ENCODE data around the gene DMRTA2. TPM values are rescaled to one million over a fixed set of nuclear protein-coding genes. Genes with fewer than 3 reads are reported as not detected.

DMRTA2 gene
- total RNA-seq, 1 donor from 2014 or later = not detected

DNA sequence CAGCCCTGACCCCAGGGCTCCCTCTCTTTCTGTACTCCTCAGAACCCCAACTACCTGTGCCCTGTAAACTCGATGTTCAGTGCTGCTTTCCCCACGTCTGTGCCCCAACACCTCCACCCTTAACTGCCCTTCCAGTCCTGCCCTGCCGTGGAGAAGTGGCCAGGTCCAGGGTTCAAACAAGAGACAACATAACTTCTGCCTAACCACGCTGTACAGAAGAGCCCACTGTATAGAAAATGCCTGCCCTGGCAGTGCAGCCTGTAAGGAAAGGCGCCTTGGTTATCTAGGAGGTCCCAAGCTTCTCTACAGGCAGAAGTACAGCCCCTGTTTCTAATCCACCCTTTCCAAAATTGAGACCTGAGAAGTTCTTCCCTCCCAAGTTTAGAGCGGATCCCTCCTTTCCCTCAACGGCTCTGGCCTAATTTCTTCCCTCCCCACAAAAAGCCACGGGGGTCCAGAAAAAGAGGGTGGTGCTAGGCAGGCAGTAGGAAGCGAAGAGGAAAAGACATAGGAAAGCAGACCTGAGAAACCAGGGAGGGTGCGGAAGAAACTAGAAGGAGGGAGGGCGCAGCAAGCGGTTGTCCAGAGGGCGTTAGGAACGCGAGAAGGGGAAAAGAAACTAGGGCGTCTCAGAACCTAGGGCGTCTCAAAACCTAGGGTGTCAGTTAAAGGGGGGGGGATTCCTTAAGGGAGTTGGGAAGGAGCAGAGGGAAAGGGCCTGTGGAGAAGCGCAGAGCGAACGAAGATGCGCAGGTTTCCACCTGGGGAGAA is 3.2 kb downstream of the DMRTA2 start:
- Mint-ChIP-seq H3K9me3 (no peaks in the 10 kb centered on the region), H3K36me3 (ENCODE audit: low read depth) (peaks cover 6% of the 10 kb centered on the region), H3K27ac (ENCODE audit: unreplicated experiment) (no peak overlapping the region), H3K27me3 (ENCODE audit: low read depth) (peaks cover 96% of the 10 kb centered on the region), H3K4me3 (peak overlapping the region; percentile 71), H3K4me1 (peaks cover 36% of the 10 kb centered on the region)
- TF ChIP-seq, protein P1, sequence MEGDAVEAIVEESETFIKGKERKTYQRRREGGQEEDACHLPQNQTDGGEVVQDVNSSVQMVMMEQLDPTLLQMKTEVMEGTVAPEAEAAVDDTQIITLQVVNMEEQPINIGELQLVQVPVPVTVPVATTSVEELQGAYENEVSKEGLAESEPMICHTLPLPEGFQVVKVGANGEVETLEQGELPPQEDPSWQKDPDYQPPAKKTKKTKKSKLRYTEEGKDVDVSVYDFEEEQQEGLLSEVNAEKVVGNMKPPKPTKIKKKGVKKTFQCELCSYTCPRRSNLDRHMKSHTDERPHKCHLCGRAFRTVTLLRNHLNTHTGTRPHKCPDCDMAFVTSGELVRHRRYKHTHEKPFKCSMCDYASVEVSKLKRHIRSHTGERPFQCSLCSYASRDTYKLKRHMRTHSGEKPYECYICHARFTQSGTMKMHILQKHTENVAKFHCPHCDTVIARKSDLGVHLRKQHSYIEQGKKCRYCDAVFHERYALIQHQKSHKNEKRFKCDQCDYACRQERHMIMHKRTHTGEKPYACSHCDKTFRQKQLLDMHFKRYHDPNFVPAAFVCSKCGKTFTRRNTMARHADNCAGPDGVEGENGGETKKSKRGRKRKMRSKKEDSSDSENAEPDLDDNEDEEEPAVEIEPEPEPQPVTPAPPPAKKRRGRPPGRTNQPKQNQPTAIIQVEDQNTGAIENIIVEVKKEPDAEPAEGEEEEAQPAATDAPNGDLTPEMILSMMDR (conservative IDR thresholded peaks at IDR 0.05) = no peak
- no peak for DNase-seq (ENCODE audit: low read depth, low spot score)

DNA sequence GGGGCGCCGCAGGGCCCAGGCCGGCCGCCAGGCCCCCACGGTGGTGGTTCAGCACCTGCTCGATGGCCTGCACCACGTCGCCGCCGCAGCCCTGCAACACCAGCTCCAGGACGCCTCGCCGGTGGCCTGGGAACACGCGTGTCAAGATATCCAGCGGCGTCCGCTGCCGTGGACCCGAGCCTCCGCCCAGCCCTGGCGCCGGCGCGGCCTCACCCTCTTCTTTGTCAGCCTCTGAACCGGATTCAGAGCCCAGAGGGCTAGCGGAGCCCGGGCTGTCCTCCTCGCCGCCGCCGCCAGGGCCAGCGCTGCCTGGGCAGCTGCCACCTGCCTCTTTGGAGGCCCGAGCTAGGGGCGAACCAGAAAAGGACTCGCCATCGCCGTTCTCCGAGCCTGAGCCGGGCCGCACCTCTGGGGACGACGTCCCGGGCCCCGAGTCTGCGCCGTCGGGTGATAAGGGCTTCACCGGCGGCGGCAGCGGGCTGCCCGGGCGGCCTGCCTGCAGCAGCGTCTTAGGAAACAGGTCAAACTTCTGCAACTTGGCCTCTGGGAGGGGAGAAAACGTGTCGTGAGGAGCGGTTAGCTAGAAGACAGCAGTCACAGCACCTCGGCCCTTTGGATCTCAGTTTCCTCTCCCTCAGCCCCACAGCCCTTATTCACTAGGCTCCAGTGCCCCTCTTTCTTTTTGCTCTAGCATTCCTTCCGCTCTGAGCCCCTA is 3.9 kb downstream of the DMRTA2 start:
- no peak for DNase-seq (ENCODE audit: low read depth, low spot score)
- Mint-ChIP-seq H3K9me3 (no peaks in the 10 kb centered on the region), H3K27ac (ENCODE audit: unreplicated experiment) (no peak overlapping the region), H3K27me3 (ENCODE audit: low read depth) (peaks cover 96% of the 10 kb centered on the region), H3K36me3 (ENCODE audit: low read depth) (peaks cover 10% of the 10 kb centered on the region), H3K4me3 (peak overlapping the region; percentile 71), H3K4me1 (peaks cover 30% of the 10 kb centered on the region)
- TF ChIP-seq, protein P1 (conservative IDR thresholded peaks at IDR 0.05) = peak; percentile 49

DNA sequence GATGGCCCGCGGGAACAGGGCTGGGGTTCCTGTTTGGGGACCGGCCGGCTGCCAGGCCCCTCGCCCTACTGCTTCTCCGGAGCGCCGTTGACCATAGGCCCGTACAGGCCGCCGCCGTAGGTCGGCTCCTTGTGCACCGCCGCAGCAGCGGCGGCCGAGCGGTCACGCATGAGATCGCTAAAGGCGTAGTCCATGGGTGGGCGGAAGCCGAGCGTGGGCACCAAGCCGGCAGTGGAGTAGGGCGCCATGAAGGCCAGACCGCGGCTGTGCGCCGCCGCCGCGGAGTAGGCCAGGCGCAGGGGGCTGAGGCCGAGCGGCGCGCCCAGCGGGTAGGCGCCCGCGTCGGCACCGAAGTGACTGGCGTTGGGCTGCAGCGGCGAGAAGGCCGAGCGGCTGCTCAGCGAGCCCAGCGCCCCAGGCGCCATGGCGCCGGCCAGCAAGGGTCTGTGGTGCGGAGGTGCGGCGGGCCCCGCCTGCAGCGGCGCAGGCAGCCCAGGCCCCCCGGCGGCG is 4.6 kb downstream of the DMRTA2 start:
- peaks cover 25% of the 10 kb centered on the region for H3K4me1 Mint-ChIP-seq
- TF ChIP-seq, protein P1 (conservative IDR thresholded peaks at IDR 0.05) = no peak

DNA sequence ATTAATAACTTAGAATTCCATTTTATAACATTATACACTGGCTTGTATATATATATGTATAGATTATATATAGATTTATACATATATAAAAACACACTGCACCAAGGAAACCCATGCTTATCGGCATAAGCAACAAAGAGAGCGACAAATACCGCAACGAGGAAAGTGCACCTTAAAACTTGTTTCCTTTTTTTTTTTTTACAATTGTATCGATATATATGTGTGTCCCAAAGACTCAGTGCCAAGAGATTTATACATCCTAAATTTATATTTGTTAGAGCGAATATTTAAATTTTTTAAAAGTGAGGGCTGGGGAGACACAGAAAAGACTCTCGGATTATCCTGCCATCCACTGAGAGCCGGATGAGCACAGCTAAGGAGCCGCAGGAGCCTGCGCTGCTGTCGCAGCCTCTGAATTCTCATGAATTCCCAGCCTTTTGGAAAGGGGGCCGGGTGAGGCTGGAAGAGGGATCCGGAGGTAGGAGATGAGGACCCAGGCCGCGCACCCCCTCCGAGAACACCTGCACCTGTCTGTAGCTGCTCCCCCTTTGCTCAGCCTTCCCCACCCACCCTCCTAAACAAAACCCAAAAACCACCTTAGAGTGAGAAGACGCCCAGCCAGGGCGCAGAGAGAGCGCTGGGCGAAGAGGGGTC is 5.2 kb downstream of the DMRTA2 start:
- H3K27ac Mint-ChIP-seq (ENCODE audit: unreplicated experiment) = no peak overlapping the region

More for the DNA sequence above, 4.6 kb downstream of the DMRTA2 start:
- Mint-ChIP-seq H3K4me3 (peak overlapping the region; percentile 56), H3K27me3 (ENCODE audit: low read depth) (peaks cover 96% of the 10 kb centered on the region), H3K27ac (ENCODE audit: unreplicated experiment) (no peak overlapping the region), H3K9me3 (no peaks in the 10 kb centered on the region), H3K36me3 (ENCODE audit: low read depth) (peaks cover 14% of the 10 kb centered on the region)
- DNase-seq (ENCODE audit: low read depth, low spot score) = no peak

DNA sequence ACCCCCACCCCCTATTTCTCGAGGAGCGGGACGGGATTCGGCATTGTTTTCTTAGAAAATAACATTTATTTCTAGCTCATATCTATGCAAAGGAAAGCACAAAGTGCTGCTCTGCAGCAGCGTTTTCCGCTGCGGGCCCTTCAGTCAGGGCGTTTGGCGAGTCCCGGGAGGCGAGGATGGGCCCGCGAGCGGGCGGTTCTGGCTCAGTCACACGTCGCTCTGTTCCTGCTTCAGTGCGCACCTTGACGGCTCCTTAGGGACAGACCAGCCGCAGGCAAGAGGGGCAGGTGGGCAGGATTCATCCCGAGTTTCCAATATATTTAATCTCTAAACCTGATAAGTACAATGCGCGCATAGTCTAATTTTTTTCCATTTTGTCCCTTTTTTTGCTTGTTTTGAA is 5.7 kb downstream of the DMRTA2 start:
- peaks cover 14% of the 10 kb centered on the region for H3K36me3 Mint-ChIP-seq (ENCODE audit: low read depth)
- no peak overlapping the region for H3K27ac Mint-ChIP-seq (ENCODE audit: unreplicated experiment)
- DNase-seq (ENCODE audit: low read depth, low spot score) = no peak
- TF ChIP-seq, protein P1 (conservative IDR thresholded peaks at IDR 0.05) = no peak
- H3K27me3 Mint-ChIP-seq (ENCODE audit: low read depth) = peaks cover 96% of the 10 kb centered on the region
- H3K4me1 Mint-ChIP-seq = peaks cover 15% of the 10 kb centered on the region
- peak overlapping the region; percentile 48 for H3K4me3 Mint-ChIP-seq
- H3K9me3 Mint-ChIP-seq = no peaks in the 10 kb centered on the region

More for the DNA sequence above, 5.2 kb downstream of the DMRTA2 start:
- H3K36me3 Mint-ChIP-seq (ENCODE audit: low read depth) = peaks cover 14% of the 10 kb centered on the region
- H3K4me1 Mint-ChIP-seq = peaks cover 20% of the 10 kb centered on the region
- H3K9me3 Mint-ChIP-seq = no peaks in the 10 kb centered on the region
- no peak for DNase-seq (ENCODE audit: low read depth, low spot score)
- TF ChIP-seq, protein P1 (conservative IDR thresholded peaks at IDR 0.05) = no peak
- peaks cover 96% of the 10 kb centered on the region for H3K27me3 Mint-ChIP-seq (ENCODE audit: low read depth)
- peak overlapping the region; percentile 56 for H3K4me3 Mint-ChIP-seq

Data from neural crest cell (in vitro differentiated cells).